ENCODE measurements around the gene RAB15.

The RAB15 gene

GRCh38 chr14:64910847-64911495 lies 61.2 kb downstream of the RAB15 start:
- no peak for DNase-seq (ENCODE audit: low spot score)

DNA sequence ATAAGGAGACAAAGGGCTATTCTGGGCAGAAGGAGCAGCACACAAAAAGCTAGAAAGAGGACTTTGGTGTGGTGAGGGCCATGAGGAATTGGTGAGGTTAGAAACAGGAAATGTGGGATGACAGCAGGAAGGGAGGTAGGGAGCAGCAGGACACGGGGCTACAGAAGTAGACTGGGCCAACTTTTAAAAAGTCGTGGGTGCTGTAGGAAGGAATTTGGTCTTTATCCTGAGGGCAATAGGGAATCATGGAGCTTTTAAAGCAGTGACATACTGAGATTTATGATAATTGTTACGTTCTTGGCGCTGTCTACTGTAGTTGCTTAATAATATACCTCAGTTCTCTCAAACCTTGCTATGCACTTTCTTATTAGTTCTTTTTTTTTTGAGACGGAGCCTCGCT lies 66.1 kb downstream of the RAB15 start:
- DNase-seq (ENCODE audit: low spot score): no peak

- no peak for DNase-seq (ENCODE audit: low spot score)
Measured at GRCh38 chr14:64899958-64900357, 72.2 kb downstream of the RAB15 start.
